A549 (cell line): ENCODE data around the gene ESR1. TPM values are rescaled to one million over a fixed set of nuclear protein-coding genes. Genes with fewer than 3 reads are reported as not detected.

Source experiments
- ATAC-seq, 2 experiments: fragments of 200-7000 bp in 1 of 2; fragments of >200 bp in 1 of 2; cut with Nextera tagmentation in 1 of 2; cut with Tn5 transposase in 1 of 2; 3 replicates each; pipeline versions ENCODE4 v1.8.0 to v1.9.1; 2018 to 2020; ENCODE audit warnings: mild to moderate bottlenecking in 1 of 2, moderate library complexity in 1 of 2
- CTCF ChIA-PET: fragments of 300-600 bp; sonication (Branson Sonifier 250); formaldehyde crosslinking; extraction: SDS; loops from one replicate; lab custom pipeline; 2021; ENCODE audit warnings: antibody characterized with exemption, inconsistent platforms; lab: Yijun Ruan, JAX
- POLR2A ChIA-PET: fragments of 350-600 bp; formaldehyde crosslinking; extraction: SDS; loops from one replicate; lab custom pipeline; 2021; ENCODE audit warnings: antibody characterized with exemption, inconsistent platforms; lab: Yijun Ruan, JAX
- DNase-seq, 2 experiments: peaks; one replicate each; pipeline versions ENCODE4 v3.0.0 to v3.0.0-alpha.2; 2011 to 2016; ENCODE audit warnings: low read depth in 1 of 2, low spot score in 1 of 2
- FAIRE-seq: peaks from 2 replicates; lab custom pipeline; 2011; peaks lifted over from hg19 to GRCh38; lab: Jason Lieb, UNC
- H3K27ac ChIP-seq, 2 experiments: fragments of >200 bp; sonication (Bioruptor Twin); formaldehyde crosslinking; 3 replicates each; pipeline ENCODE4 v1.5.1; 2016 to 2017
- H3K4me1 ChIP-seq: fragments of >200 bp; sonication (Bioruptor Twin); formaldehyde crosslinking; 3 replicates; pipeline ENCODE4 v1.6.1; 2016
- H3K4me2 ChIP-seq: fragments of >200 bp; sonication (Bioruptor Twin); formaldehyde crosslinking; 3 replicates; pipeline ENCODE4 v1.6.1; 2016
- H3K4me3 ChIP-seq: fragments of >200 bp; sonication (Bioruptor Twin); formaldehyde crosslinking; 3 replicates; pipeline ENCODE4 v1.5.1; 2016
- H3K9me3 ChIP-seq: fragments of >200 bp; sonication (Bioruptor Twin); formaldehyde crosslinking; 3 replicates; pipeline ENCODE4 v1.6.1; 2016
- CBX2 ChIP-seq: fragments of 200-600 bp; sonication (generic); IDR thresholded peaks from 2 replicates; pipeline ENCODE4 v1.6.1; 2016; ENCODE audit warnings: low read depth, mild to moderate bottlenecking, borderline replicate concordance
- CHD2 ChIP-seq: fragments of 150-350 bp; IDR thresholded peaks from 2 replicates; pipeline ENCODE4 v1.6.1; 2014; ENCODE audit warnings: low read length; ENCODE audit not compliant: partially characterized antibody
- CHD4 ChIP-seq: fragments of 200-600 bp; sonication (generic); IDR thresholded peaks from 2 replicates; pipeline ENCODE4 v1.6.1; 2016; ENCODE audit warnings: antibody characterized with exemption, mild to moderate bottlenecking, borderline replicate concordance
- EHF ChIP-seq: fragments of 250-450 bp; sonication (Bioruptor Pico); IDR thresholded peaks from 2 replicates; pipeline ENCODE4 v1.5.0; 2020; ENCODE audit warnings: mild to moderate bottlenecking
- EHMT2 ChIP-seq: fragments of 200-600 bp; sonication (generic); IDR thresholded peaks from 2 replicates; pipeline ENCODE4 v1.6.1; 2016; ENCODE audit warnings: antibody characterized with exemption, low read depth, mild to moderate bottlenecking, moderate library complexity
- EP300 ChIP-seq, 2 experiments: fragments of >200 bp; sonication (Bioruptor Twin); formaldehyde crosslinking; IDR thresholded peaks; 2 replicates in 1 of 2; 3 replicates in 1 of 2; pipeline ENCODE4 v1.6.1; 2016 to 2017
- GATA3 ChIP-seq: IDR thresholded peaks from 2 replicates; pipeline ENCODE4 v1.6.1; 2012; ENCODE audit warnings: borderline replicate concordance
- HEYL ChIP-seq: fragments of 250-450 bp; sonication (Bioruptor Pico); IDR thresholded peaks from 2 replicates; pipeline ENCODE4 v1.8.0; 2021; ENCODE audit warnings: mild to moderate bottlenecking, moderate library complexity
- JUN ChIP-seq, 2 experiments: fragments of >200 bp; sonication (Bioruptor Twin); formaldehyde crosslinking; IDR thresholded peaks; 2 replicates in 1 of 2; 3 replicates in 1 of 2; pipeline ENCODE4 v1.6.1; 2016 to 2017
- MAFK ChIP-seq: fragments of 450-650 bp; IDR thresholded peaks from 2 replicates; pipeline ENCODE4 v1.6.1; 2014; ENCODE audit not compliant: partially characterized antibody
- NFE2L2 ChIP-seq: fragments of 150-350 bp; conservative IDR thresholded peaks from 2 replicates; pipeline ENCODE4 v1.6.1; 2014; ENCODE audit warnings: low read length
- NPAS2 ChIP-seq: fragments of 250-450 bp; sonication (Bioruptor Pico); IDR thresholded peaks from 2 replicates; pipeline ENCODE4 v1.8.0; 2022; ENCODE audit warnings: mild to moderate bottlenecking, moderate library complexity, borderline replicate concordance
- PHF8 ChIP-seq: fragments of 200-600 bp; sonication (generic); IDR thresholded peaks from 2 replicates; pipeline ENCODE4 v1.6.1; 2016; ENCODE audit warnings: low read depth, mild to moderate bottlenecking, antibody characterized with exemption, moderate library complexity, borderline replicate concordance
- POLR2A ChIP-seq: IDR thresholded peaks from 2 replicates; pipeline ENCODE4 v1.6.1; 2012; ENCODE audit warnings: mild to moderate bottlenecking, low read length
- POLR2AphosphoS2 ChIP-seq: conservative IDR thresholded peaks from 2 replicates; pipeline ENCODE4 v1.6.1; 2012; ENCODE audit warnings: low read length, improper control_type of control experiment, inconsistent platforms
- RAD21 ChIP-seq, 2 experiments: fragments of >200 bp in 1 of 2; sonication (Bioruptor Twin) in 1 of 2; formaldehyde crosslinking in 1 of 2; IDR thresholded peaks in 1 of 2; conservative IDR thresholded peaks in 1 of 2; 2 replicates in 1 of 2; 3 replicates in 1 of 2; pipeline ENCODE4 v1.6.1; 2012 to 2018; ENCODE audit warnings: inconsistent platforms in 1 of 2
- RARB ChIP-seq: fragments of 250-450 bp; sonication (Bioruptor Pico); IDR thresholded peaks from 2 replicates; pipeline ENCODE4 v1.8.0; 2021; ENCODE audit warnings: mild to moderate bottlenecking, moderate library complexity
- RCOR1 ChIP-seq: fragments of 150-350 bp; IDR thresholded peaks from 2 replicates; pipeline ENCODE4 v1.6.1; 2014; ENCODE audit warnings: antibody characterized with exemption, low read length, low read depth
- TFCP2L1 ChIP-seq: fragments of 250-450 bp; sonication (Bioruptor Pico); IDR thresholded peaks from 2 replicates; pipeline ENCODE4 v1.5.0; 2021; ENCODE audit warnings: mild to moderate bottlenecking
- TP53 ChIP-seq: fragments of 250-450 bp; sonication (Bioruptor Pico); IDR thresholded peaks from 2 replicates; pipeline ENCODE4 v1.5.0; 2021; ENCODE audit warnings: mild to moderate bottlenecking, moderate library complexity
- ZSCAN20 ChIP-seq: fragments of 250-450 bp; sonication (Bioruptor Pico); IDR thresholded peaks from 2 replicates; pipeline ENCODE4 v1.8.0; 2022; ENCODE audit warnings: mild to moderate bottlenecking, moderate library complexity
- WGBS: methylation state at CpG from one replicate; pipeline ENCODE4 v1.1.6; 2017; ENCODE audit errors: missing lambda C conversion rate; 5-methylcytosine and 5-hydroxymethylcytosine counted together
- polyA plus RNA-seq, 4 experiments: library from polyadenylated mRNA; depleted of rRNA in 3 of 4; stranded (reverse); fragments of >200 nt; fragmentation: RNase III in 1 of 4; extraction: RNeasy Plus Mini Kit Qiagen cat#74134 plus additional on column Dnase treatment in 1 of 4; gene quantifications; 2 replicates in 3 of 4; 3 replicates in 1 of 4; pipeline ENCODE4 v1.2.3, GENCODE V29; 2011 to 2017
- TF ChIP-seq, protein P1 (sequence below): IDR thresholded peaks from 2 replicates; pipeline ENCODE4 v1.6.1; 2012
- TF ChIP-seq, protein P2 (sequence below): IDR thresholded peaks from 2 replicates; pipeline ENCODE4 v1.6.1; 2012; ENCODE audit warnings: low read depth, borderline replicate concordance
- TF ChIP-seq, protein P3 (sequence below): fragments of 200-600 bp; sonication (generic); IDR thresholded peaks from 2 replicates; pipeline ENCODE4 v1.6.1; 2016; ENCODE audit warnings: antibody characterized with exemption, mild to moderate bottlenecking, moderate library complexity

Gene ESR1
- polyA plus RNA-seq, 2 of the 4 experiments (the other 2 are of a cell fraction): not detected

DNA sequence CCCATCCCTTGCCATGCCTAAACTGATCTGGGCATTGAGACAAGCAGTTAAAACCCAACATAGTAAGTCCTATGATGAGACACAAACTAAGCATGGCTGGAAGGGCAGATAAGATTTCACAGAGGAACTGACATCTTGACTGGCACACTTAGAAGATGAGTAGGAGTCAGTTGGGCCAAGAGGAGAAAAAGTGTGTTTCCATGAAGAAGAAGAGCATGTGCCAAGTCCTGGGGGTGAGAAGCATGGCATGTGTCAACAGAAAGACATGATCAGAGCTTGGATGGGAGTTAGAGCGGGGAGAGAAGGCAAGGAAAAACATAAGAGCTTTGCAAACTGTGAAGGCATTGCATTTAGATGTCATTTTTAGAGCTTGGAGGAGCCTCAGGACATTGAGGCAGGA is 68.0 kb downstream of the ESR1 start (continued):
- no peak for TF ChIP-seq TFCP2L1 (CRISPR knock-in tag)
- no peak for TF ChIP-seq RCOR1
- no peak for TF ChIP-seq POLR2AphosphoS2

DNA sequence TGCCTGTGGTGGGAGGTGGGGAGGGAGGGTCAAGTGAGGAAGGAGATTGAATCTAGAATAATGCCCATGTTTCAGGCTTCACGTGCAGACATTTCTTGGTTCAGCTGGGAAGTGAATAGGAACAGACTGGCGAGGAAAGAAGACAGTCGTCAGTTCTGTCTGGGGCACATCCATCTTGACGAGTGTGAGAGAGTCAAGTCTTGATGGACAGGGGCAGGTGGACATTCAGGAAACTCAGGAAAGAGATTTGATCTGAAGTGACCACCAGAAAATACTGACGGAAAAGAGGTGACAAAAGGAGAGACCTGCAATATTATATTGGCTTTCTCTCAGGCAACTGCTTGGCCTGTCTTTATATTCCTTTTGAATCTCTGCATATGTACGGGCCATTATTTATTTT is 68.6 kb downstream of the ESR1 start:
- ChIA-PET CTCF (no interaction called here), POLR2A (no interaction called here)
- no peak overlapping the region for H3K4me3 ChIP-seq
- TF ChIP-seq PHF8 (no peak), MAFK (no peak), JUN (IDR thresholded peaks at IDR 0.05) (no peak), GATA3 (no peak), POLR2A (no peak), ZSCAN20 (CRISPR knock-in tag) (no peak), EHF (no peak), RARB (no peak), EP300 (IDR thresholded peaks at IDR 0.05) (no peak), NPAS2 (no peak), TP53 (CRISPR knock-in tag) (no peak), TFCP2L1 (CRISPR knock-in tag) (no peak), NFE2L2 (no peak)
- TF ChIP-seq, protein P1, sequence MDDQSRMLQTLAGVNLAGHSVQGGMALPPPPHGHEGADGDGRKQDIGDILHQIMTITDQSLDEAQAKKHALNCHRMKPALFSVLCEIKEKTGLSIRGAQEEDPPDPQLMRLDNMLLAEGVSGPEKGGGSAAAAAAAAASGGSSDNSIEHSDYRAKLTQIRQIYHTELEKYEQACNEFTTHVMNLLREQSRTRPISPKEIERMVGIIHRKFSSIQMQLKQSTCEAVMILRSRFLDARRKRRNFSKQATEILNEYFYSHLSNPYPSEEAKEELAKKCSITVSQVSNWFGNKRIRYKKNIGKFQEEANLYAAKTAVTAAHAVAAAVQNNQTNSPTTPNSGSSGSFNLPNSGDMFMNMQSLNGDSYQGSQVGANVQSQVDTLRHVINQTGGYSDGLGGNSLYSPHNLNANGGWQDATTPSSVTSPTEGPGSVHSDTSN: no peak
- TF ChIP-seq, protein P2, sequence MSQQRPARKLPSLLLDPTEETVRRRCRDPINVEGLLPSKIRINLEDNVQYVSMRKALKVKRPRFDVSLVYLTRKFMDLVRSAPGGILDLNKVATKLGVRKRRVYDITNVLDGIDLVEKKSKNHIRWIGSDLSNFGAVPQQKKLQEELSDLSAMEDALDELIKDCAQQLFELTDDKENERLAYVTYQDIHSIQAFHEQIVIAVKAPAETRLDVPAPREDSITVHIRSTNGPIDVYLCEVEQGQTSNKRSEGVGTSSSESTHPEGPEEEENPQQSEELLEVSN: no peak
- DNase-seq (no peak), ATAC-seq (no peak), FAIRE-seq (no peak)
- H3K27ac ChIP-seq: no peak overlapping the region
- no peak overlapping the region for H3K4me2 ChIP-seq
- no peaks in the 10 kb centered on the region for H3K9me3 ChIP-seq
- no peaks in the 10 kb centered on the region for H3K4me1 ChIP-seq
- 60% methylated on average over 6 of the region's 6 CpGs for WGBS

DNA sequence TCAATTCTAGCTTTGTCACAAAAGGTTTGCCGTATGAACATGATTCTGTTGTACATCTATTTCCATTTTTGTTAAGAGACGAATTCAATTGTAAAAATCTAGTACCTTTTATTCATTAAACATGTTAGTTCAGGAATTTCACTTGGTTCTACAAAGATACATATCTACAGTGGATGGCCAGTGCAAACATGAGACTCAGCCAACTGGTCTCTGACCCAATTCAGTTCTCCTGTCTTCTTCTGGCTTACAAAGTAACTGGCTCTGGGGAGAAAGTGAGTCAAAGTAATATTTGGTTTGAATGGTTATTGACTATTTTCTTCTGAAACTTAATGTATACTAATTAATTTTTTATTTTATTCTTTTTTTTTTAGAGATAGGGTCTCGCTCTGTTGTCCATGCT is 70.0 kb downstream of the ESR1 start:
- 50% methylated on average over 3 of the region's 3 CpGs for WGBS
- no peak overlapping the region for H3K4me2 ChIP-seq
- ChIA-PET CTCF (no interaction called here), POLR2A (no interaction called here)
- no peak overlapping the region for H3K27ac ChIP-seq
- no peak overlapping the region for H3K4me3 ChIP-seq
- FAIRE-seq (no peak), DNase-seq (no peak), ATAC-seq (no peak)
- H3K4me1 ChIP-seq: no peaks in the 10 kb centered on the region
- no peak for TF ChIP-seq RAD21 (conservative IDR thresholded peaks at IDR 0.05 in 1 of 2, IDR thresholded peaks at IDR 0.05 in 1 of 2)
- TF ChIP-seq CHD2: no peak
- TF ChIP-seq EHMT2: no peak
- no peak for TF ChIP-seq CHD4
- no peak for TF ChIP-seq CBX2
- no peak for TF ChIP-seq HEYL (CRISPR knock-in tag)
- no peaks in the 10 kb centered on the region for H3K9me3 ChIP-seq

DNA sequence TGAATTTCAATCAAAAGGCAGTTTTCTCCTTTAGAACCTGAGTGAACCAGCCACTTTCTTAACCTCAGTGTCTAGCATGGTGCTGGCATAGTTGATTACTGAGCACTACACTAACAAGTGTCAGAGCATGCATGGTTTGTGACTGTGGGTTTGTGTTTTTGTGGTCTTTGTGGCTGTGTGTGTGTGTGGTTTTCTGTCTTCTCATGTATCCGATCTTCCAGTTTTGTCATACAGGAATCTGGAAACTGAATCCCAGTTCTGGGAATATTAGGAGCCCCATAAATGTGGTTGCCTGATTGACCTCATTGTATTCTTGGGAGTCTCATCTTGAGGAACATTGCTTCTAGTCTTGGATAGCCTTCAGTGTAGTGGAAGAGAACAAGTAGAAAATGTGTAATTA is 73.7 kb downstream of the ESR1 start:
- CTCF ChIA-PET: no interaction called here
- WGBS: 36% methylated on average over 1 of the region's 1 CpG
- FAIRE-seq: no peak
- Histone ChIP-seq H3K4me2 (no peak overlapping the region), H3K9me3 (no peaks in the 10 kb centered on the region), H3K27ac (no peak overlapping the region), H3K4me1 (no peaks in the 10 kb centered on the region), H3K4me3 (no peak overlapping the region)
- TF ChIP-seq TP53 (CRISPR knock-in tag): no peak
- no peak for TF ChIP-seq POLR2AphosphoS2
- no peak for TF ChIP-seq RARB
- no peak for TF ChIP-seq ZSCAN20 (CRISPR knock-in tag)
- TF ChIP-seq, protein P3, sequence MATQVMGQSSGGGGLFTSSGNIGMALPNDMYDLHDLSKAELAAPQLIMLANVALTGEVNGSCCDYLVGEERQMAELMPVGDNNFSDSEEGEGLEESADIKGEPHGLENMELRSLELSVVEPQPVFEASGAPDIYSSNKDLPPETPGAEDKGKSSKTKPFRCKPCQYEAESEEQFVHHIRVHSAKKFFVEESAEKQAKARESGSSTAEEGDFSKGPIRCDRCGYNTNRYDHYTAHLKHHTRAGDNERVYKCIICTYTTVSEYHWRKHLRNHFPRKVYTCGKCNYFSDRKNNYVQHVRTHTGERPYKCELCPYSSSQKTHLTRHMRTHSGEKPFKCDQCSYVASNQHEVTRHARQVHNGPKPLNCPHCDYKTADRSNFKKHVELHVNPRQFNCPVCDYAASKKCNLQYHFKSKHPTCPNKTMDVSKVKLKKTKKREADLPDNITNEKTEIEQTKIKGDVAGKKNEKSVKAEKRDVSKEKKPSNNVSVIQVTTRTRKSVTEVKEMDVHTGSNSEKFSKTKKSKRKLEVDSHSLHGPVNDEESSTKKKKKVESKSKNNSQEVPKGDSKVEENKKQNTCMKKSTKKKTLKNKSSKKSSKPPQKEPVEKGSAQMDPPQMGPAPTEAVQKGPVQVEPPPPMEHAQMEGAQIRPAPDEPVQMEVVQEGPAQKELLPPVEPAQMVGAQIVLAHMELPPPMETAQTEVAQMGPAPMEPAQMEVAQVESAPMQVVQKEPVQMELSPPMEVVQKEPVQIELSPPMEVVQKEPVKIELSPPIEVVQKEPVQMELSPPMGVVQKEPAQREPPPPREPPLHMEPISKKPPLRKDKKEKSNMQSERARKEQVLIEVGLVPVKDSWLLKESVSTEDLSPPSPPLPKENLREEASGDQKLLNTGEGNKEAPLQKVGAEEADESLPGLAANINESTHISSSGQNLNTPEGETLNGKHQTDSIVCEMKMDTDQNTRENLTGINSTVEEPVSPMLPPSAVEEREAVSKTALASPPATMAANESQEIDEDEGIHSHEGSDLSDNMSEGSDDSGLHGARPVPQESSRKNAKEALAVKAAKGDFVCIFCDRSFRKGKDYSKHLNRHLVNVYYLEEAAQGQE: no peak
- no peak for ATAC-seq
- POLR2A ChIA-PET: no interaction called here
- DNase-seq: no peak
